Fibroblast of lung (primary cell): ENCODE results near the gene PDZRN4. TPM values are rescaled to one million over a fixed set of nuclear protein-coding genes. Genes with fewer than 3 reads are reported as not detected.

Experiments used
- DNase-seq, 2 donors: peaks; one replicate each; pipeline versions ENCODE4 v3.0.0 to v3.0.0-alpha.2; 2010; ENCODE audit warnings: low read depth in 2 of 2
- H2AFZ ChIP-seq: 2 replicates; pipeline ENCODE4 v1.5.1; 2012; ENCODE audit warnings: low read length, control low read depth, inconsistent platforms
- H3K27ac ChIP-seq: 2 replicates; pipeline ENCODE4 v1.5.1; 2011; ENCODE audit warnings: low read length, control low read depth; ENCODE audit not compliant: insufficient read depth
- H3K27me3 ChIP-seq: 2 replicates; pipeline ENCODE4 v1.5.1; 2011; ENCODE audit warnings: mild to moderate bottlenecking, low read length; ENCODE audit not compliant: control insufficient read depth, insufficient read depth
- H3K36me3 ChIP-seq: 2 replicates; pipeline ENCODE4 v1.5.1; 2011; ENCODE audit warnings: low read length; ENCODE audit not compliant: control insufficient read depth, insufficient read depth
- H3K4me1 ChIP-seq: 2 replicates; pipeline ENCODE4 v1.5.1; 2011; ENCODE audit warnings: low read length; ENCODE audit not compliant: control insufficient read depth, insufficient read depth; ENCODE audit errors: extremely low read depth
- H3K4me2 ChIP-seq: 2 replicates; pipeline ENCODE4 v1.5.1; 2011; ENCODE audit warnings: low read length, control low read depth; ENCODE audit not compliant: insufficient read depth; ENCODE audit errors: extremely low read depth
- H3K4me3 ChIP-seq, 4 experiments: fragments of 200-600 bp in 1 of 4; sonication (generic) in 1 of 4; replicated peaks in 1 of 4; 2 replicates each; pipeline ENCODE4 v1.5.1; 2011 to 2016; ENCODE audit warnings: low read length in 4 of 4, low read depth in 3 of 4, mild to moderate bottlenecking in 3 of 4, control low read depth in 2 of 4, inconsistent platforms in 1 of 4, mixed read lengths in 1 of 4; ENCODE audit not compliant: insufficient read depth in 1 of 4; ENCODE audit errors: control extremely low read depth in 1 of 4
- H3K79me2 ChIP-seq: 2 replicates; pipeline ENCODE4 v1.5.1; 2012; ENCODE audit warnings: mild to moderate bottlenecking, low read length, inconsistent platforms; ENCODE audit not compliant: control insufficient read depth, insufficient read depth
- H3K9ac ChIP-seq: 2 replicates; pipeline ENCODE4 v1.5.1; 2011; ENCODE audit warnings: mild to moderate bottlenecking, low read length, control low read depth; ENCODE audit not compliant: insufficient read depth
- H3K9me3 ChIP-seq: 2 replicates; pipeline ENCODE4 v1.5.1; 2012; ENCODE audit warnings: low read depth, low read length; ENCODE audit not compliant: control insufficient read depth, insufficient read depth
- H4K20me1 ChIP-seq: 2 replicates; pipeline ENCODE4 v1.5.1; 2011; ENCODE audit warnings: low read length; ENCODE audit not compliant: control insufficient read depth, insufficient read depth; ENCODE audit errors: extremely low read depth
- CTCF ChIP-seq, 2 donors: IDR thresholded peaks in 1 of 2; conservative IDR thresholded peaks in 1 of 2; 1 replicate in 1 of 2; 2 replicates in 1 of 2; pipeline ENCODE4 v1.5.1; 2011 to 2012; ENCODE audit warnings: low read length in 2 of 2, control low read depth in 1 of 2, inconsistent platforms in 1 of 2, low read depth in 1 of 2, mild to moderate bottlenecking in 1 of 2
- EZH2 ChIP-seq: IDR thresholded peaks from 2 replicates; pipeline ENCODE4 v1.5.1; 2012; ENCODE audit warnings: low read length, control low read depth, mild to moderate bottlenecking; ENCODE audit errors: missing control alignments
- polyA plus RNA-seq, 2 donors: library from polyadenylated mRNA; depleted of rRNA in 1 of 2; stranded (reverse) in 1 of 2; unstranded in 1 of 2; fragments of >200 nt; gene quantifications; 2 replicates each; pipeline ENCODE4 v1.2.1, GENCODE V29; 2011 to 2012; ENCODE audit warnings: missing spikeins in 1 of 2
- total RNA-seq: library from RNA; depleted of rRNA; stranded (reverse); fragments of >200 nt; gene quantifications from 2 replicates; pipeline ENCODE4 v1.2.1, GENCODE V29; 2014

The PDZRN4 gene
- total and polyA plus RNA-seq, 2 donors (not counting 1 experiment from before 2014, with no cell fraction given), result not detected

- TF ChIP-seq CTCF (conservative IDR thresholded peaks at IDR 0.05 in 1 of 2, IDR thresholded peaks at IDR 0.05 in 1 of 2; ENCODE audit: low read depth in 1 of 2, low read length in 2 of 2) (no peak), EZH2 (no peak)
- H3K9ac ChIP-seq, result no peak overlapping the region
- H3K4me3 ChIP-seq, result no peak overlapping the region
- no peak overlapping the region for H3K27ac ChIP-seq
- no peaks in the 10 kb centered on the region for H3K9me3 ChIP-seq
- DNase-seq, result no peak
- no peaks in the 10 kb centered on the region for H3K36me3 ChIP-seq
- no peaks in the 10 kb centered on the region for H3K79me2 ChIP-seq
- H4K20me1 ChIP-seq, result no peaks in the 10 kb centered on the region
- H2AFZ ChIP-seq, result no peak overlapping the region
- H3K27me3 ChIP-seq, result no peaks in the 10 kb centered on the region
- H3K4me1 ChIP-seq, result no peaks in the 10 kb centered on the region
- no peak overlapping the region for H3K4me2 ChIP-seq
Observed at GRCh38 chr12:41474001-41474400, 285.9 kb downstream of the PDZRN4 start.

- no peak overlapping the region for H3K9ac ChIP-seq
- no peak for DNase-seq
- TF ChIP-seq CTCF (conservative IDR thresholded peaks at IDR 0.05 in 1 of 2, IDR thresholded peaks at IDR 0.05 in 1 of 2; ENCODE audit: low read depth in 1 of 2, low read length in 2 of 2), result no peak
- no peak for TF ChIP-seq EZH2
Observed at GRCh38 chr12:41476499-41477439, 288.6 kb downstream of the PDZRN4 start.

GRCh38 chr12:41479426-41479825, 291.3 kb downstream of the PDZRN4 start:
- Histone ChIP-seq H2AFZ (no peak overlapping the region), H3K9me3 (no peaks in the 10 kb centered on the region), H4K20me1 (no peaks in the 10 kb centered on the region), H3K4me2 (no peak overlapping the region), H3K27me3 (no peaks in the 10 kb centered on the region), H3K4me3 (no peak overlapping the region), H3K4me1 (no peaks in the 10 kb centered on the region), H3K36me3 (no peaks in the 10 kb centered on the region), H3K9ac (no peak overlapping the region), H3K27ac (no peak overlapping the region), H3K79me2 (no peaks in the 10 kb centered on the region)
- TF ChIP-seq CTCF (conservative IDR thresholded peaks at IDR 0.05 in 1 of 2, IDR thresholded peaks at IDR 0.05 in 1 of 2; ENCODE audit: low read depth in 1 of 2, low read length in 2 of 2) (no peak), EZH2 (no peak)
- DNase-seq, result no peak

More at GRCh38 chr12:41476499-41477439, 288.6 kb downstream of the PDZRN4 start:
- Histone ChIP-seq H3K4me3 (no peak overlapping the region), H4K20me1 (no peaks in the 10 kb centered on the region), H3K4me2 (no peak overlapping the region), H3K4me1 (no peaks in the 10 kb centered on the region), H2AFZ (no peak overlapping the region), H3K36me3 (no peaks in the 10 kb centered on the region), H3K9me3 (no peaks in the 10 kb centered on the region), H3K79me2 (no peaks in the 10 kb centered on the region), H3K27me3 (no peaks in the 10 kb centered on the region), H3K27ac (no peak overlapping the region)
